Measurements from ENCODE around the gene C2orf78. TPM values are rescaled to one million over a fixed set of nuclear protein-coding genes. Genes with fewer than 3 reads are reported as not detected.

C2orf78 gene
- total and polyA plus RNA-seq, 9 of the 15 experiments (the other 6 are each of a cell fraction or from before 2014, with no cell fraction given), result 0.04 to 0.28 (median 0.20) TPM

DNA sequence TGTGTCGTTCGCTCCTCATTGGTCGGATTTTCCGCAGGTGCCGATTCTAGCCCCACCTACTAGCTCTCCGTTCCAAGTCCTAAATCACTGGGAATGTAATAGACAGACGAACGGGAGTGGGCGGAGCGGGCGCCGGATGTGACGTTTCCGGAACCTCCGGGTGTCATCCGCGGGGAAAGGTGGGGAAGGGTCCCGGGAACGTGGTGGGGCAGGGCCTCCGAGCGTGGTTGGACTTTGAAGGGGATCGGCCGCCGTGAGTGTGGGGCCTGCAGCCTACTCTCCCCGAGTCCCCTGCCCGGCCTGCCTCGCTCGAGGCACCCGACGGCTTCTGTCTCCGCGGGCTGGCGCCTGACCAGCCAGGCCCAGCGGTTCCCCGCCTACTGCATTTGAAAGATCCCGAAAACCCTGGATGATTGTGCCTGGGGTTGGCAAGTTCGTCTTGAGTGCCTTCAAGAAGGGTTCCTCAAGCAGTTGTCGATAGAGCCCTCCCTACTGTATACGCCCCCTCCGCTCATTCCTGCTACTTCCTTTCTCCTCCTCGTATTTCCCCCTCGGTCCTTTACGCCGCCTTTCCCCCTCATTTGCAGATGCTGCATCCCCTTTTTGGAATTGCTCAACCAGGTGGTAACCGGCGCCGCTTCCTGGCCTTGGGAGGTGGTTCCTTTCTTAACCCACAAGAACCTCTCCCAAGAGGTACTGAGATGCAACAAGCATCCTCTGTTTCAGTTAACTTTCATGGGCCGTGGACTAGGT lies 45.0 kb downstream of the C2orf78 start, which contains the start of gene STAMBP (continued):
- TF ChIP-seq, protein P1, sequence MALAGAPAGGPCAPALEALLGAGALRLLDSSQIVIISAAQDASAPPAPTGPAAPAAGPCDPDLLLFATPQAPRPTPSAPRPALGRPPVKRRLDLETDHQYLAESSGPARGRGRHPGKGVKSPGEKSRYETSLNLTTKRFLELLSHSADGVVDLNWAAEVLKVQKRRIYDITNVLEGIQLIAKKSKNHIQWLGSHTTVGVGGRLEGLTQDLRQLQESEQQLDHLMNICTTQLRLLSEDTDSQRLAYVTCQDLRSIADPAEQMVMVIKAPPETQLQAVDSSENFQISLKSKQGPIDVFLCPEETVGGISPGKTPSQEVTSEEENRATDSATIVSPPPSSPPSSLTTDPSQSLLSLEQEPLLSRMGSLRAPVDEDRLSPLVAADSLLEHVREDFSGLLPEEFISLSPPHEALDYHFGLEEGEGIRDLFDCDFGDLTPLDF (CRISPR knock-in tag; IDR thresholded peaks at IDR 0.05), result 0 out of 2 replicates have a peak, but pooled peaks have one; percentile 68
- TF ChIP-seq NCOA1 (IDR thresholded peaks at IDR 0.05; ENCODE audit: low read depth), result peak; percentile 32; the same call in 1 of the 2 replicates
- TF ChIP-seq ZNF316 (IDR thresholded peaks at IDR 0.05), result no peak
- TF ChIP-seq CBFB (CRISPR knock-in tag; IDR thresholded peaks at IDR 0.05), result 0 out of 2 replicates have a peak, but pooled peaks have one; percentile 34
- no peak for TF ChIP-seq GATA2 (CRISPR knock-in tag; IDR thresholded peaks at IDR 0.05)
- TF ChIP-seq SIN3A (IDR thresholded peaks at IDR 0.05; ENCODE audit: borderline replicate concordance in 2 of 2, control insufficient read depth in 1 of 2, low read depth in 2 of 2, low read length in 2 of 2), result peak in 1 of 2 experiments; percentile 79; a peak in 2 of 4 replicates
- TF ChIP-seq TAF1 (IDR thresholded peaks at IDR 0.05; ENCODE audit: control insufficient read depth, extremely low read depth, insufficient read depth, low read length, severe bottlenecking), result peak; percentile 54
- peak; percentile 88 for TF ChIP-seq CXXC5 (CRISPR knock-in tag; IDR thresholded peaks at IDR 0.05)
- TF ChIP-seq POLR2G (IDR thresholded peaks at IDR 0.05; ENCODE audit: low read depth, low read length), result peak; percentile 80
- TF ChIP-seq CTBP1 (IDR thresholded peaks at IDR 0.05; ENCODE audit: borderline replicate concordance), result peak; percentile 50
- TF ChIP-seq ZNF699 (CRISPR knock-in tag; IDR thresholded peaks at IDR 0.05; ENCODE audit: insufficient replicate concordance), result no peak
- no peak for TF ChIP-seq CBX8 (IDR thresholded peaks at IDR 0.05; ENCODE audit: borderline replicate concordance, extremely low read depth, low read depth, low read length, poor library complexity, severe bottlenecking)
- TF ChIP-seq CREB1 (IDR thresholded peaks at IDR 0.05), result peak; percentile 89
- TF ChIP-seq CREB1 (CRISPR knock-in tag; IDR thresholded peaks at IDR 0.05), result peak; percentile 91
- peak; percentile 68 for TF ChIP-seq FOS (IDR thresholded peaks at IDR 0.05; ENCODE audit: extremely low read depth, insufficient read length)
- TF ChIP-seq RAD51 (IDR thresholded peaks at IDR 0.05; ENCODE audit: borderline replicate concordance, low read depth), result no peak; the same call in 1 of the 2 replicates
- peak; percentile 61; the same call in 1 of the 2 replicates for TF ChIP-seq SIN3B (IDR thresholded peaks at IDR 0.05; ENCODE audit: low read depth)
- 0 out of 2 replicates have a peak, but pooled peaks have one; percentile 12 for TF ChIP-seq NFRKB (IDR thresholded peaks at IDR 0.05; ENCODE audit: low read depth)
- TF ChIP-seq YY1 (IDR thresholded peaks at IDR 0.05; ENCODE audit: borderline replicate concordance in 1 of 3, control insufficient read depth in 1 of 3, extremely low read depth in 1 of 3, insufficient read depth in 3 of 3, insufficient read length in 1 of 3, insufficient replicate concordance in 2 of 3, low read depth in 1 of 3, low read length in 2 of 3), result peak; percentile 97 to 100 (median 98)
- peak; percentile 87 for TF ChIP-seq SP1 (CRISPR knock-in tag; IDR thresholded peaks at IDR 0.05)
- peak; percentile 84 for TF ChIP-seq RBFOX2 (IDR thresholded peaks at IDR 0.05; ENCODE audit: low read depth, low read length)
- TF ChIP-seq ARNT (IDR thresholded peaks at IDR 0.05), result peak in 1 of 2 experiments; percentile 8; a peak in 1 of 4 replicates
- TF ChIP-seq ELF1 (tag; IDR thresholded peaks at IDR 0.05), result peak; percentile 80
- 0 out of 2 replicates have a peak, but pooled peaks have one; percentile 49 for TF ChIP-seq NR2C2 (CRISPR knock-in tag; IDR thresholded peaks at IDR 0.05)
- TF ChIP-seq NR2C2 (tag; IDR thresholded peaks at IDR 0.05), result peak; percentile 44; the same call in 1 of the 2 replicates
- TF ChIP-seq NR4A1 (CRISPR knock-in tag; IDR thresholded peaks at IDR 0.05), result no peak
- TF ChIP-seq NR4A1 (tag; IDR thresholded peaks at IDR 0.05), result no peak
